A549 (cell line): ENCODE data around the gene KAT6B. TPM values are rescaled to one million over a fixed set of nuclear protein-coding genes. Genes with fewer than 3 reads are reported as not detected.
"Not testable (repeated sequence)": the region's sequence is repeated elsewhere in the genome, so short reads cannot be mapped to it uniquely, and the experiment has no call there.

Experiments
- ATAC-seq, 2 experiments: fragments of 200-7000 bp in 1 of 2; fragments of >200 bp in 1 of 2; cut with Nextera tagmentation in 1 of 2; cut with Tn5 transposase in 1 of 2; 3 replicates each; pipeline versions ENCODE4 v1.8.0 to v1.9.1; 2018 to 2020; ENCODE audit warnings: mild to moderate bottlenecking in 1 of 2, moderate library complexity in 1 of 2
- CTCF ChIA-PET: fragments of 300-600 bp; sonication (Branson Sonifier 250); formaldehyde crosslinking; extraction: SDS; loops from one replicate; lab custom pipeline; 2021; ENCODE audit warnings: antibody characterized with exemption, inconsistent platforms; lab: Yijun Ruan, JAX
- POLR2A ChIA-PET: fragments of 350-600 bp; formaldehyde crosslinking; extraction: SDS; loops from one replicate; lab custom pipeline; 2021; ENCODE audit warnings: antibody characterized with exemption, inconsistent platforms; lab: Yijun Ruan, JAX
- DNase-seq, 2 experiments: peaks; one replicate each; pipeline versions ENCODE4 v3.0.0 to v3.0.0-alpha.2; 2011 to 2016; ENCODE audit warnings: low read depth in 1 of 2, low spot score in 1 of 2
- FAIRE-seq: peaks from 2 replicates; lab custom pipeline; 2011; peaks lifted over from hg19 to GRCh38; lab: Jason Lieb, UNC
- H3K27ac ChIP-seq, 2 experiments: fragments of >200 bp; sonication (Bioruptor Twin); formaldehyde crosslinking; 3 replicates each; pipeline ENCODE4 v1.5.1; 2016 to 2017
- H3K4me1 ChIP-seq: fragments of >200 bp; sonication (Bioruptor Twin); formaldehyde crosslinking; 3 replicates; pipeline ENCODE4 v1.6.1; 2016
- H3K4me2 ChIP-seq: fragments of >200 bp; sonication (Bioruptor Twin); formaldehyde crosslinking; 3 replicates; pipeline ENCODE4 v1.6.1; 2016
- H3K4me3 ChIP-seq: fragments of >200 bp; sonication (Bioruptor Twin); formaldehyde crosslinking; 3 replicates; pipeline ENCODE4 v1.5.1; 2016
- H3K9me3 ChIP-seq: fragments of >200 bp; sonication (Bioruptor Twin); formaldehyde crosslinking; 3 replicates; pipeline ENCODE4 v1.6.1; 2016
- BHLHE40 ChIP-seq: IDR thresholded peaks from 2 replicates; pipeline ENCODE4 v1.6.1; 2012; ENCODE audit warnings: low read depth, low read length, inconsistent platforms
- CBX2 ChIP-seq: fragments of 200-600 bp; sonication (generic); IDR thresholded peaks from 2 replicates; pipeline ENCODE4 v1.6.1; 2016; ENCODE audit warnings: low read depth, mild to moderate bottlenecking, borderline replicate concordance
- CEBPB ChIP-seq, 2 experiments: fragments of >200 bp in 1 of 2; sonication (Bioruptor Twin) in 1 of 2; formaldehyde crosslinking in 1 of 2; IDR thresholded peaks; 2 replicates each; pipeline ENCODE4 v1.6.1; 2012 to 2016
- CHD2 ChIP-seq: fragments of 150-350 bp; IDR thresholded peaks from 2 replicates; pipeline ENCODE4 v1.6.1; 2014; ENCODE audit warnings: low read length; ENCODE audit not compliant: partially characterized antibody
- CHD4 ChIP-seq: fragments of 200-600 bp; sonication (generic); IDR thresholded peaks from 2 replicates; pipeline ENCODE4 v1.6.1; 2016; ENCODE audit warnings: antibody characterized with exemption, mild to moderate bottlenecking, borderline replicate concordance
- FOSL2 ChIP-seq, 2 experiments: fragments of 450-650 bp in 1 of 2; fragments of >200 bp in 1 of 2; sonication (Bioruptor Twin) in 1 of 2; formaldehyde crosslinking; IDR thresholded peaks; 2 replicates each; pipeline versions ENCODE4 v1.5.0 to v1.6.1; 2016 to 2020; ENCODE audit warnings: mild to moderate bottlenecking in 1 of 2, moderate library complexity in 1 of 2
- HDAC2 ChIP-seq: fragments of 200-600 bp; sonication (generic); IDR thresholded peaks from 2 replicates; pipeline ENCODE4 v1.6.1; 2016
- HOXB13 ChIP-seq: fragments of 250-450 bp; sonication (Bioruptor Pico); IDR thresholded peaks from 2 replicates; pipeline ENCODE4 v1.5.0; 2020; ENCODE audit warnings: low read depth, mild to moderate bottlenecking, moderate library complexity
- KDM1A ChIP-seq: fragments of 200-600 bp; sonication (generic); IDR thresholded peaks from 2 replicates; pipeline ENCODE4 v1.6.1; 2016; ENCODE audit warnings: low read depth, mild to moderate bottlenecking
- MAFK ChIP-seq: fragments of 450-650 bp; IDR thresholded peaks from 2 replicates; pipeline ENCODE4 v1.6.1; 2014; ENCODE audit not compliant: partially characterized antibody
- NFE2L2 ChIP-seq: fragments of 150-350 bp; conservative IDR thresholded peaks from 2 replicates; pipeline ENCODE4 v1.6.1; 2014; ENCODE audit warnings: low read length
- NPAS2 ChIP-seq: fragments of 250-450 bp; sonication (Bioruptor Pico); IDR thresholded peaks from 2 replicates; pipeline ENCODE4 v1.8.0; 2022; ENCODE audit warnings: mild to moderate bottlenecking, moderate library complexity, borderline replicate concordance
- POLR2A ChIP-seq: IDR thresholded peaks from 2 replicates; pipeline ENCODE4 v1.6.1; 2012; ENCODE audit warnings: mild to moderate bottlenecking, low read length
- RCOR1 ChIP-seq: fragments of 150-350 bp; IDR thresholded peaks from 2 replicates; pipeline ENCODE4 v1.6.1; 2014; ENCODE audit warnings: antibody characterized with exemption, low read length, low read depth
- RNF2 ChIP-seq: fragments of 200-600 bp; sonication (generic); IDR thresholded peaks from 2 replicates; pipeline ENCODE4 v1.6.1; 2016; ENCODE audit warnings: low read depth, mild to moderate bottlenecking, antibody characterized with exemption, moderate library complexity, borderline replicate concordance
- SREBF2 ChIP-seq: fragments of 450-650 bp; IDR thresholded peaks from 2 replicates; pipeline ENCODE4 v1.6.1; 2014; ENCODE audit warnings: mild to moderate bottlenecking, moderate library complexity
- TP53 ChIP-seq: fragments of 250-450 bp; sonication (Bioruptor Pico); IDR thresholded peaks from 2 replicates; pipeline ENCODE4 v1.5.0; 2021; ENCODE audit warnings: mild to moderate bottlenecking, moderate library complexity
- ZC3H11A ChIP-seq: fragments of 450-650 bp; IDR thresholded peaks from 2 replicates; pipeline ENCODE4 v1.6.1; 2014; ENCODE audit warnings: antibody characterized with exemption, mild to moderate bottlenecking
- ZSCAN20 ChIP-seq: fragments of 250-450 bp; sonication (Bioruptor Pico); IDR thresholded peaks from 2 replicates; pipeline ENCODE4 v1.8.0; 2022; ENCODE audit warnings: mild to moderate bottlenecking, moderate library complexity
- WGBS: methylation state at CpG from one replicate; pipeline ENCODE4 v1.1.6; 2017; ENCODE audit errors: missing lambda C conversion rate; 5-methylcytosine and 5-hydroxymethylcytosine counted together
- polyA plus RNA-seq, 4 experiments: library from polyadenylated mRNA; depleted of rRNA in 3 of 4; stranded (reverse); fragments of >200 nt; fragmentation: RNase III in 1 of 4; extraction: RNeasy Plus Mini Kit Qiagen cat#74134 plus additional on column Dnase treatment in 1 of 4; gene quantifications; 2 replicates in 3 of 4; 3 replicates in 1 of 4; pipeline ENCODE4 v1.2.3, GENCODE V29; 2011 to 2017
- TF ChIP-seq, protein P1 (sequence below): fragments of 150-350 bp; IDR thresholded peaks from 2 replicates; pipeline ENCODE4 v1.6.1; 2014; ENCODE audit warnings: low read depth, mild to moderate bottlenecking, low read length

Gene KAT6B
- polyA plus RNA-seq, 2 of the 4 experiments (the other 2 are of a cell fraction): 5.6 to 5.7 TPM

DNA sequence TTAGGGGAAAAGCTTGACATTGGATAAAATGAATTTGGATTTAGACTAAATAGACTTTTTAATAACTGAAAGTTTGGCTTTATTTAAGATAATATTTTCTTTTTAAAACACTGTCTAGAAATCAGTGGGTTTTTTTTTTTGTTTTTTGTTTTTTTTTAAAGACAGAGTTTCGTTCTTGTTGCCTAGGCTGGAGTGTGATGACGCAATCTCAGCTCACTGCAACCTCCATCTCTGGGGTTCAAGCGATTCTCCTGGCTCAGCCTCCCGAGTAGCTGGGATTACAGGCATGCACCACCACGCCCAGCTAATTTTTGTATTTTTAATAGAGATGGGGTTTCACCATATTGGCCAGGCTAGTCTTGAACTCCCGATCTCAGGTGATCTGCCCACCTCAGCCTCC, 66.9 kb downstream of the KAT6B start:
- ATAC-seq, H3K27ac ChIP-seq, POLR2A ChIA-PET, FAIRE-seq, H3K4me2 ChIP-seq, H3K4me3 ChIP-seq, H3K9me3 ChIP-seq, DNase-seq: not testable (repeated sequence)
- H3K4me1 ChIP-seq: peaks cover 16% of the 10 kb centered on the region
- 93% methylated on average over 6 of the region's 6 CpGs for WGBS
- peak in 1 of 2 experiments; percentile 42; a peak in 1 of 4 replicates for TF ChIP-seq CEBPB (IDR thresholded peaks at IDR 0.05)
- CTCF ChIA-PET: interaction anchor here (0.7 to 1.1 kb wide), 5 partner anchors 10 to 240 kb away, joined by 3 to 5 read pairs (median 3); no protein-coding TSS in a partner anchor

DNA sequence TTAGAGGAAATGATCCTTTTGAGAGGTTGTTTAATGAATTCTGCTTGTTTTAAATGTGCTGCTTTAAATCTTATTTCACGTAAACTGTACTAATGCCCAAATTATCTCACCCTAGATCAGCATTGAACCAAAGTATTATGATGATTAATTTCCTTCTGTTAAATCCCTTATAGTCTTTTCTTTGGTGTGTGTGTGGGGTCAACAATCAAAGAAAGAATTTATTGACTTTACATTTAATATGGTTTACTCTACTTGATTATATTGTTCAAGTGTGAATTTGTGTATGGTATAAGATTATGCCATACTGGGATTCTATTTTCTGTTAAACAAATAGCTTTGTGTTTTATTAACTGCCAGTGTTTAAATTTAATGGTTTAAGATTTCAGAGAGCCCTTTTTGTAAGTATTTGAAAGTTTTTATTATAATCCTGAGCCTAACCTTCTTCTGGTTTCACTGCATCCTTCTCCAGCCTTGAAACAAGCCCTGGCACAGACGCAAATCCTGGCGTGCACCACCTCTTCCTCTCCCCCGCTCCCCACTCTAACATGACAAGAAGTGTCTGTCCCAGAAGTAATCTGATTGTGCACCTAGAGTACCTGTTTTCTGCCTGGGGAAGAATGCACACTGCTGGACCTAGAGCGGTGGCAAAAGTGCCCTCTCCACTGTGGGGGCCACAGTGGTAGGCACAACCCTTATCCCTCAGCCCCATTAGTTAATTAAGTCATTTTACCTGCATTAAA, 70.6 kb downstream of the KAT6B start:
- H3K4me3 ChIP-seq: no peak overlapping the region
- no peak for TF ChIP-seq KDM1A
- no peak for TF ChIP-seq FOSL2 (IDR thresholded peaks at IDR 0.05)
- no peak for TF ChIP-seq FOSL2 (CRISPR knock-in tag; IDR thresholded peaks at IDR 0.05)
- no peak for TF ChIP-seq HOXB13 (CRISPR knock-in tag)
- no peak for TF ChIP-seq SREBF2
- TF ChIP-seq HDAC2: no peak
- no peak for TF ChIP-seq BHLHE40
- TF ChIP-seq POLR2A: no peak
- no peak for TF ChIP-seq CBX2
- TF ChIP-seq NFE2L2: no peak
- no peak for TF ChIP-seq RNF2
- no peak for TF ChIP-seq CHD2
- TF ChIP-seq, protein P1, sequence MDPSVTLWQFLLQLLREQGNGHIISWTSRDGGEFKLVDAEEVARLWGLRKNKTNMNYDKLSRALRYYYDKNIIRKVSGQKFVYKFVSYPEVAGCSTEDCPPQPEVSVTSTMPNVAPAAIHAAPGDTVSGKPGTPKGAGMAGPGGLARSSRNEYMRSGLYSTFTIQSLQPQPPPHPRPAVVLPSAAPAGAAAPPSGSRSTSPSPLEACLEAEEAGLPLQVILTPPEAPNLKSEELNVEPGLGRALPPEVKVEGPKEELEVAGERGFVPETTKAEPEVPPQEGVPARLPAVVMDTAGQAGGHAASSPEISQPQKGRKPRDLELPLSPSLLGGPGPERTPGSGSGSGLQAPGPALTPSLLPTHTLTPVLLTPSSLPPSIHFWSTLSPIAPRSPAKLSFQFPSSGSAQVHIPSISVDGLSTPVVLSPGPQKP: no peak
- TF ChIP-seq RCOR1: no peak
- no peak for TF ChIP-seq NPAS2 (CRISPR knock-in tag)
- no peak for TF ChIP-seq ZC3H11A
- no peak for TF ChIP-seq CHD4
- TF ChIP-seq TP53 (CRISPR knock-in tag): no peak
- TF ChIP-seq MAFK: no peak
- TF ChIP-seq, all 56 proteins: peak for 0
- Histone ChIP-seq H3K27ac (peak overlapping the region in 1 of 2 experiments; percentile 60; a peak in 4 of 6 replicates), H3K9me3 (no peaks in the 10 kb centered on the region), H3K4me1 (peaks cover 22% of the 10 kb centered on the region), H3K4me2 (peak overlapping the region; percentile 57; the same call in 1 of the 3 replicates)
- FAIRE-seq (no peak), DNase-seq (no peak), ATAC-seq (no peak)
- ChIA-PET CTCF (interaction anchor here (1.2 kb wide), 1 partner anchor 9 kb away, joined by 4 read pairs; no protein-coding TSS in a partner anchor), POLR2A (no interaction called here)
- 92% methylated on average over 5 of the region's 5 CpGs for WGBS

DNA sequence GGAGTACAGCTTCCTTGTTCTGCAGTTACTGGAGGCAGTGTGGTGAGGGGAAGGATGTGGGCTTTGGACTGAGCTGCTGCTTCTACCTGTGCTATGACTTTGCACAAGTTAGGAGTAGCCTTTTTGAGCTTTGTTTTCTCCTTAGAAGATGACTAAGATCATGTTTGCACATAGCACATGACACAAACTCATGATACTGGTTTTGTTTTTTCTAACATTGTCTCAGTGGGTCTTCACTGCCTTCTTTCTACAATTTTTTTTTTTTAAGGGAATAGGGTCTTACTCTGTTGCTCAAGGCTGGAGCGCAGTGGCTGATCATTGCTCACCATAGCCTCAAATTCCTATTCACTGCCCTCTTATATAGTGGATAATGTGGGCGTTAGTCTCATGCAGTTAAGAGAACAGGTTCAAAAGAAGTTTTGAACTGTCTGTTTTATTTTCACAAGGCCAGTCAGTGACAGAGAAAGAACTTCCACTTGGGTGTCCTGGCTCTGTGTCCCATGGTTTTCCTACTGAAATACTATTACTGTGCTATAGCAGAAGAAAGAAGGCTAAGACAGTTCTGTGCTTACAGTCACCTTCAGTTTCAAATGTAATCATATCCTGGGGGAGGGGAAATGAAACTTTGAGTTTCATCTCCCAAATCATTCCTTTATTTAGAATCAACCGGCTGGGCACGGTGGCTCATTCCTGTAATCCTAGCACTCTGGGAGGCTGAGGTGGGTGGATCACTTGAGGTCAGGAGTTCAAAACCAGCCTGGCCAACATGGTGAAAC, 72.0 kb downstream of the KAT6B start:
- WGBS: 84% methylated on average over 4 of the region's 4 CpGs
- CTCF ChIA-PET: no interaction called here
- no peak overlapping the region for H3K4me3 ChIP-seq
- H3K4me2 ChIP-seq: peak overlapping the region; percentile 57
- no peak for FAIRE-seq
- ATAC-seq: peak; percentile 84 to 89
- H3K9me3 ChIP-seq: no peaks in the 10 kb centered on the region
- peaks cover 22% of the 10 kb centered on the region for H3K4me1 ChIP-seq
- H3K27ac ChIP-seq: peak overlapping the region; percentile 42 to 52; a peak in 5 of 6 replicates
- peak in 1 of 2 experiments; percentile 36 for DNase-seq
- POLR2A ChIA-PET: interaction anchor here (0.9 kb wide), 1 partner anchor 72 kb away, joined by 7 read pairs; no protein-coding TSS in a partner anchor
- TF ChIP-seq FOSL2 (IDR thresholded peaks at IDR 0.05): no peak
- TF ChIP-seq FOSL2 (CRISPR knock-in tag; IDR thresholded peaks at IDR 0.05): peak; percentile 26; the same call in 1 of the 2 replicates
- TF ChIP-seq ZSCAN20: no peak
